HCT116 (cell line): Measurements from ENCODE around the gene KCNMB4. TPM values are rescaled to one million over a fixed set of nuclear protein-coding genes. Genes with fewer than 3 reads are reported as not detected.
A peak's percentile ranks its signal among the peaks of the same experiment; 100 is the strongest.

ENCODE experiments used
- ATAC-seq: fragments of 200-7000 bp; cut with Tn5 transposase; 2 replicates; pipeline ENCODE4 v1.9.1; 2020; ENCODE audit warnings: mild to moderate bottlenecking, moderate library complexity
- BruUV-seq: library from RNA; stranded (reverse); fragments of 400-500 nt; replicated peaks from 2 replicates; lab custom pipeline; 2021; lab: Mats Ljungman, UMichigan
- CTCF ChIA-PET: fragments of 300-600 bp; sonication (Branson Sonifier 250); formaldehyde crosslinking; loops from one replicate; lab custom pipeline; 2021; ENCODE audit warnings: antibody characterized with exemption; lab: Charles Lee
- POLR2A ChIA-PET: fragments of 300-600, 350-600 bp; sonication (Branson Sonifier 250); formaldehyde crosslinking; loops from one replicate; lab custom pipeline; 2021; ENCODE audit warnings: antibody characterized with exemption; lab: Charles Lee
- RAD21 ChIA-PET, 2 experiments: fragments of 300-600 bp; sonication (Branson Sonifier 250); formaldehyde crosslinking; loops; one replicate each; lab custom pipeline; 2023; ENCODE audit warnings: low total read pairs in 2 of 2; ENCODE audit not compliant: uncharacterized antibody in 2 of 2, unreplicated experiment in 2 of 2, low non-redundant PET in 1 of 2; lab: Charles Lee
- DNase-seq: peaks from one replicate; pipeline ENCODE4 v3.0.0-alpha.2; 2010; ENCODE audit warnings: low read depth, low spot score
- H2AFZ ChIP-seq: fragments of 200-600 bp; shearing (Covaris generic), sonication (generic); 2 replicates; pipeline ENCODE4 v1.6.1; 2017; ENCODE audit warnings: low read depth, mixed run types, mixed read lengths, antibody characterized with exemption, low read length; ENCODE audit not compliant: poor library complexity, severe bottlenecking
- H3K27ac ChIP-seq: 2 replicates; pipeline ENCODE4 v1.5.1; 2012; ENCODE audit warnings: low read depth, low read length
- H3K27me3 ChIP-seq: fragments of 200-600 bp; sonication (generic); 2 replicates; pipeline ENCODE4 v1.6.1; 2016; ENCODE audit warnings: mixed run types, low read length, mixed read lengths; ENCODE audit not compliant: insufficient read depth
- H3K36me3 ChIP-seq, 2 experiments: fragments of 200-500 bp in 1 of 2; fragments of 200-600 bp in 1 of 2; sonication (Bioruptor generic) in 1 of 2; sonication (generic) in 1 of 2; 2 replicates each; pipeline versions ENCODE4 v1.5.1 to v1.6.1; 2014 to 2016; ENCODE audit warnings: low read length in 2 of 2, inconsistent platforms in 1 of 2, mixed read lengths in 1 of 2, mixed run types in 1 of 2; ENCODE audit not compliant: insufficient read depth in 2 of 2, control insufficient read depth in 1 of 2
- H3K4me1 ChIP-seq, 2 experiments: fragments of 200-600 bp in 1 of 2; sonication (generic) in 1 of 2; 2 replicates each; pipeline versions ENCODE4 v1.5.1 to v1.6.1; 2012 to 2017; ENCODE audit warnings: low read length in 2 of 2, inconsistent platforms in 1 of 2, mild to moderate bottlenecking in 1 of 2, mixed read lengths in 1 of 2, mixed run types in 1 of 2, moderate library complexity in 1 of 2; ENCODE audit not compliant: insufficient read depth in 2 of 2, control insufficient read depth in 1 of 2
- H3K4me2 ChIP-seq: fragments of 200-600 bp; sonication (generic); 2 replicates; pipeline ENCODE4 v1.6.1; 2017; ENCODE audit warnings: mixed run types, low read length, mixed read lengths
- H3K4me3 ChIP-seq, 2 experiments: fragments of 200-600 bp in 1 of 2; sonication (generic) in 1 of 2; replicated peaks in 1 of 2; 2 replicates each; pipeline ENCODE4 v1.5.1; 2011 to 2016; ENCODE audit warnings: low read length in 2 of 2, control low read depth in 1 of 2, low read depth in 1 of 2, mild to moderate bottlenecking in 1 of 2, mixed read lengths in 1 of 2, mixed run types in 1 of 2
- H3K79me2 ChIP-seq: fragments of 200-600 bp; sonication (generic); 2 replicates; pipeline ENCODE4 v1.6.1; 2017; ENCODE audit warnings: mild to moderate bottlenecking, mixed run types, low read length, moderate library complexity, mixed read lengths; ENCODE audit not compliant: insufficient read depth
- H3K9ac ChIP-seq: fragments of 200-600 bp; sonication (generic); 2 replicates; pipeline ENCODE4 v1.6.1; 2016; ENCODE audit warnings: low read length, mixed read lengths
- H3K9me2 ChIP-seq: fragments of 200-600 bp; sonication (generic), shearing (Covaris generic); 2 replicates; pipeline ENCODE4 v1.6.1; 2017; ENCODE audit warnings: mixed run types, mild to moderate bottlenecking, moderate library complexity; ENCODE audit not compliant: insufficient read depth
- H3K9me3 ChIP-seq, 2 experiments: fragments of 200-500 bp in 1 of 2; fragments of 200-600 bp in 1 of 2; sonication (Bioruptor generic) in 1 of 2; sonication (generic) in 1 of 2; 2 replicates each; pipeline ENCODE4 v1.6.1; 2014 to 2017; ENCODE audit warnings: low read length in 2 of 2, mixed read lengths in 2 of 2, inconsistent platforms in 1 of 2, low read depth in 1 of 2, mild to moderate bottlenecking in 1 of 2, mixed run types in 1 of 2, moderate library complexity in 1 of 2; ENCODE audit not compliant: control insufficient read depth in 1 of 2, insufficient read depth in 1 of 2
- H4K20me1 ChIP-seq: fragments of 200-600 bp; sonication (generic), shearing (Covaris generic); 2 replicates; pipeline ENCODE4 v1.6.1; 2017; ENCODE audit warnings: mixed run types, mild to moderate bottlenecking, moderate library complexity; ENCODE audit not compliant: insufficient read depth
- ATF3 ChIP-seq: IDR thresholded peaks from 2 replicates; pipeline ENCODE4 v1.6.1; 2012
- CBX3 ChIP-seq: IDR thresholded peaks from 2 replicates; pipeline ENCODE4 v1.6.1; 2012; ENCODE audit warnings: low read depth
- CEBPB ChIP-seq: IDR thresholded peaks from 2 replicates; pipeline ENCODE4 v1.6.1; 2012; ENCODE audit warnings: low read depth
- CTCF ChIP-seq, 3 experiments: fragments of 200-600 bp in 1 of 3; sonication (generic) in 1 of 3; IDR thresholded peaks in 2 of 3; conservative IDR thresholded peaks in 1 of 3; 2 replicates each; pipeline ENCODE4 v1.5.1; 2012 to 2017; ENCODE audit warnings: low read depth in 2 of 3, low read length in 2 of 3, antibody characterized with exemption in 1 of 3, borderline replicate concordance in 1 of 3, control low read depth in 1 of 3, mild to moderate bottlenecking in 1 of 3, mixed read lengths in 1 of 3, mixed run types in 1 of 3, moderate library complexity in 1 of 3; ENCODE audit not compliant: insufficient read depth in 1 of 3
- EZH2 ChIP-seq: fragments of 200-600 bp; sonication (generic); IDR thresholded peaks from 2 replicates; pipeline ENCODE4 v1.6.1; 2017; ENCODE audit warnings: antibody characterized with exemption, mixed run types
- FOSL1 ChIP-seq: IDR thresholded peaks from 2 replicates; pipeline ENCODE4 v1.6.1; 2012; ENCODE audit warnings: low read depth
- JUND ChIP-seq: IDR thresholded peaks from 2 replicates; pipeline ENCODE4 v1.6.1; 2012
- MAX ChIP-seq: IDR thresholded peaks from 2 replicates; pipeline ENCODE4 v1.6.1; 2012
- POLR2A ChIP-seq: IDR thresholded peaks from 2 replicates; pipeline ENCODE4 v1.7.0; 2011; ENCODE audit warnings: borderline replicate concordance; ENCODE audit not compliant: insufficient read depth, insufficient read length; ENCODE audit errors: extremely low read depth
- REST ChIP-seq: IDR thresholded peaks from 2 replicates; pipeline ENCODE4 v1.6.1; 2012; ENCODE audit warnings: low read depth
- SP1 ChIP-seq: IDR thresholded peaks from 2 replicates; pipeline ENCODE4 v1.6.1; 2012; ENCODE audit warnings: low read depth
- SRF ChIP-seq: IDR thresholded peaks from 2 replicates; pipeline ENCODE4 v1.6.1; 2012; ENCODE audit warnings: low read depth
- ZBTB33 ChIP-seq: IDR thresholded peaks from 2 replicates; pipeline ENCODE4 v1.6.1; 2011; ENCODE audit warnings: mild to moderate bottlenecking, low read length, moderate library complexity; ENCODE audit not compliant: insufficient replicate concordance; ENCODE audit errors: extremely low read depth
- ZFX ChIP-seq: fragments of 450-650 bp; IDR thresholded peaks from 2 replicates; pipeline ENCODE4 v1.6.1; 2017
- intact Hi-C: fragments of 100-400 bp; cut with micrococcal nuclease; formaldehyde crosslinking; loops from 2 replicates; pipeline ENCODE4 v1.10.0; 2022
- total RNA-seq: library from RNA; stranded (reverse); gene quantifications from one replicate; pipeline ENCODE4 v1.2.1, GENCODE V29; 2021; ENCODE audit not compliant: unreplicated experiment

The KCNMB4 gene
- total RNA-seq, 1 experiment from 2014 or later, result 5.0 TPM

- TF ChIP-seq ZBTB33 (no peak), REST (no peak), MAX (no peak), SRF (0 out of 2 replicates have a peak, but pooled peaks have one; percentile 5), CEBPB (no peak), CBX3 (0 out of 2 replicates have a peak, but pooled peaks have one; percentile 25), POLR2A (peak; percentile 84)
Observed at GRCh38 chr12:70467918-70468733, 102.0 kb downstream of the KCNMB4 start (continued).

- Histone ChIP-seq H3K9me3 (peaks cover 5% of the 10 kb centered on the region in 2 experiments; a peak in 3 of 4 replicates), H2AFZ (no peak overlapping the region), H3K9ac (peak overlapping the region; percentile 70), H3K4me1 (peaks cover 0 to 14% of the 10 kb centered on the region in 2 experiments; a peak in 3 of 4 replicates), H3K9me2 (no peaks in the 10 kb centered on the region), H3K27me3 (no peaks in the 10 kb centered on the region), H4K20me1 (no peaks in the 10 kb centered on the region), H3K4me2 (peak overlapping the region; percentile 88), H3K27ac (peak overlapping the region; percentile 46), H3K36me3 (no peaks in the 10 kb centered on the region), H3K4me3 (peak overlapping the region; percentile 81 to 95), H3K79me2 (peaks cover 36% of the 10 kb centered on the region)
- POLR2A ChIA-PET, result no interaction called here
- CTCF ChIA-PET, result no interaction called here
- no TSS peak for BruUV-seq
- no peak for DNase-seq
- intact Hi-C loops, result no loop called here
- RAD21 ChIA-PET, result no interaction called here
- ATAC-seq, result peak; percentile 8; the same call in 1 of the 2 replicates
- no peak for TF ChIP-seq FOSL1
- no peak for TF ChIP-seq CBX3
- no peak for TF ChIP-seq SRF
- TF ChIP-seq ATF3, result no peak
- TF ChIP-seq EZH2, result no peak
- TF ChIP-seq SP1, result no peak
- no peak for TF ChIP-seq JUND
- no peak for TF ChIP-seq CTCF (IDR thresholded peaks at IDR 0.05 in 2 of 3, conservative IDR thresholded peaks at IDR 0.05 in 1 of 3; ENCODE audit: borderline replicate concordance in 1 of 3, insufficient read depth in 1 of 3, low read depth in 2 of 3, low read length in 2 of 3)
- TF ChIP-seq ZBTB33, result no peak
- no peak for TF ChIP-seq ZFX
Observed at GRCh38 chr12:70468741-70469140, 102.7 kb downstream of the KCNMB4 start.
